ENCODE measurements around the gene C16orf46. TPM values are rescaled to one million over a fixed set of nuclear protein-coding genes. Genes with fewer than 3 reads are reported as not detected.

C16orf46 gene
- total RNA-seq = 1.0 and 2.5 TPM in 2 replicates
- polyA plus RNA-seq = 0.62 and 1.9 TPM in 2 replicates

GRCh38 chr16:81077076-81077940 lies at the start of gene C16orf46:
C16orf46 (minus strand) TSS chr16:81077238; CDS start chr16:81063955, 13,283 bp downstream.
- H4K20me1 ChIP-seq (ENCODE audit: insufficient read depth, poor library complexity, severe bottlenecking) = no peaks in the 10 kb centered on the region
- no peaks in the 10 kb centered on the region for H3K27me3 ChIP-seq
- H3K36me3 ChIP-seq (replicated peaks; ENCODE audit: insufficient read depth, low read depth) = no peaks in the 10 kb centered on the region
- H3K79me2 ChIP-seq = no peaks in the 10 kb centered on the region
- DNase-seq (ENCODE audit: low spot score) = peak; percentile 98
- peak within 1 kb of the TSS; percentile 99 for H3K27ac ChIP-seq
- 13% methylated on average over 56 of the region's 59 CpGs for WGBS (ENCODE audit: low lambda C conversion rate, missing lambda C conversion rate)
- peak within 1 kb of the TSS; percentile 82 for H2AFZ ChIP-seq
- no peaks in the 10 kb centered on the region for H3K9me2 ChIP-seq (replicated peaks; ENCODE audit: insufficient read depth)
- H3K4me2 ChIP-seq = peak within 1 kb of the TSS; percentile 92
- H3K4me3 ChIP-seq = peak within 1 kb of the TSS; percentile 79
- TF ChIP-seq EZH2 (IDR thresholded peaks at IDR 0.05; ENCODE audit: borderline replicate concordance) (no peak), EZH2phosphoT487 (IDR thresholded peaks at IDR 0.05; ENCODE audit: low read depth, severe bottlenecking, unreplicated experiment) (no peak), CTCF (IDR thresholded peaks at IDR 0.05; ENCODE audit: poor library complexity) (no peak)
- H3K9me3 ChIP-seq (ENCODE audit: low read depth) = no peaks in the 10 kb centered on the region
- peaks cover 8% of the 10 kb centered on the region for H3K4me1 ChIP-seq (ENCODE audit: insufficient read depth)

- DNase-seq (ENCODE audit: low spot score) = peak; percentile 24
- WGBS (ENCODE audit: low lambda C conversion rate, missing lambda C conversion rate) = 80% methylated on average over 17 of the region's 17 CpGs
- no peaks in the 10 kb centered on the region for H3K9me3 ChIP-seq (ENCODE audit: low read depth)
- H3K27me3 ChIP-seq = no peaks in the 10 kb centered on the region
- no peaks in the 10 kb centered on the region for H3K4me1 ChIP-seq (ENCODE audit: insufficient read depth)
- no peaks in the 10 kb centered on the region for H4K20me1 ChIP-seq (ENCODE audit: insufficient read depth, poor library complexity, severe bottlenecking)
- H3K4me3 ChIP-seq = no peak overlapping the region
- no peak overlapping the region for H3K4me2 ChIP-seq
- no peak overlapping the region for H2AFZ ChIP-seq
- no peaks in the 10 kb centered on the region for H3K9me2 ChIP-seq (replicated peaks; ENCODE audit: insufficient read depth)
- H3K27ac ChIP-seq = no peak overlapping the region
- no peaks in the 10 kb centered on the region for H3K36me3 ChIP-seq (replicated peaks; ENCODE audit: insufficient read depth, low read depth)
- no peaks in the 10 kb centered on the region for H3K79me2 ChIP-seq
- TF ChIP-seq CTCF (IDR thresholded peaks at IDR 0.05; ENCODE audit: poor library complexity) (no peak), EZH2phosphoT487 (IDR thresholded peaks at IDR 0.05; ENCODE audit: low read depth, severe bottlenecking, unreplicated experiment) (no peak), EZH2 (IDR thresholded peaks at IDR 0.05; ENCODE audit: borderline replicate concordance) (no peak)
Observed at GRCh38 chr16:81123092-81123852, 46.2 kb upstream of the C16orf46 start.

GRCh38 chr16:81121474-81121990 lies 44.5 kb upstream of the C16orf46 start:
- H3K9me2 ChIP-seq (replicated peaks; ENCODE audit: insufficient read depth) = no peaks in the 10 kb centered on the region
- no peak overlapping the region for H3K27ac ChIP-seq
- DNase-seq (ENCODE audit: low spot score) = no peak
- no peaks in the 10 kb centered on the region for H4K20me1 ChIP-seq (ENCODE audit: insufficient read depth, poor library complexity, severe bottlenecking)
- no peak overlapping the region for H3K4me3 ChIP-seq
- no peaks in the 10 kb centered on the region for H3K27me3 ChIP-seq
- H3K9me3 ChIP-seq (ENCODE audit: low read depth) = no peaks in the 10 kb centered on the region
- no peaks in the 10 kb centered on the region for H3K79me2 ChIP-seq
- TF ChIP-seq CTCF (IDR thresholded peaks at IDR 0.05; ENCODE audit: poor library complexity) (no peak), EZH2phosphoT487 (IDR thresholded peaks at IDR 0.05; ENCODE audit: low read depth, severe bottlenecking, unreplicated experiment) (no peak), EZH2 (IDR thresholded peaks at IDR 0.05; ENCODE audit: borderline replicate concordance) (no peak)
- H3K4me1 ChIP-seq (ENCODE audit: insufficient read depth) = no peaks in the 10 kb centered on the region
- no peaks in the 10 kb centered on the region for H3K36me3 ChIP-seq (replicated peaks; ENCODE audit: insufficient read depth, low read depth)
- WGBS (ENCODE audit: low lambda C conversion rate, missing lambda C conversion rate) = 91% methylated on average over 16 of the region's 16 CpGs
- H3K4me2 ChIP-seq = no peak overlapping the region
- H2AFZ ChIP-seq = no peak overlapping the region
